HEK293 (cell line): ENCODE measurements around the gene PRM3.

ENCODE experiments used
- CTCF ChIA-PET: fragments of 350-600 bp; formaldehyde crosslinking; extraction: SDS; loops from one replicate; lab custom pipeline; 2021; ENCODE audit warnings: antibody characterized with exemption; lab: Yijun Ruan, JAX
- POLR2A ChIA-PET: fragments of 300-600 bp; formaldehyde crosslinking; extraction: SDS; loops from one replicate; lab custom pipeline; 2020; ENCODE audit warnings: antibody characterized with exemption, inconsistent platforms; lab: Yijun Ruan, JAX
- H3K27ac ChIP-seq: fragments of 200-500 bp; sonication (Bioruptor generic); 2 replicates; pipeline ENCODE4 v1.5.1; 2014; ENCODE audit warnings: low read depth, low read length, control low read depth, inconsistent platforms; ENCODE audit errors: extremely low read depth
- H3K36me3 ChIP-seq, 2 experiments: fragments of 200-500 bp in 1 of 2; sonication (Bioruptor generic) in 1 of 2; 1 replicate in 1 of 2; 2 replicates in 1 of 2; pipeline ENCODE4 v1.5.1; 2014 to 2017; ENCODE audit warnings: inconsistent platforms in 2 of 2, low read length in 2 of 2; ENCODE audit not compliant: control insufficient read depth in 2 of 2, insufficient read depth in 1 of 2
- H3K4me1 ChIP-seq: fragments of 200-500 bp; sonication (Bioruptor generic); 2 replicates; pipeline ENCODE4 v1.5.1; 2014; ENCODE audit warnings: mild to moderate bottlenecking, low read length, inconsistent platforms; ENCODE audit not compliant: control insufficient read depth, insufficient read depth
- H3K4me3 ChIP-seq: 2 replicates; pipeline ENCODE4 v1.5.1; 2011; ENCODE audit warnings: low read depth, mild to moderate bottlenecking, control low read depth, low read length, moderate library complexity
- H3K9me3 ChIP-seq: fragments of 200-500 bp; sonication (Bioruptor generic); 2 replicates; pipeline ENCODE4 v1.5.1; 2014; ENCODE audit warnings: low read depth, low read length, inconsistent platforms; ENCODE audit not compliant: control insufficient read depth, insufficient read depth
- KLF17 ChIP-seq: fragments of 450-650 bp; formaldehyde crosslinking; IDR thresholded peaks from 2 replicates; pipeline ENCODE4 v1.5.1; 2016; ENCODE audit warnings: missing biosample characterization, missing genetic modification characterization
- KLF8 ChIP-seq: fragments of 450-650 bp; formaldehyde crosslinking; IDR thresholded peaks from 2 replicates; pipeline ENCODE4 v1.5.1; 2016; ENCODE audit warnings: missing biosample characterization, missing genetic modification characterization
- PRDM1 ChIP-seq: fragments of 450-650 bp; formaldehyde crosslinking; IDR thresholded peaks from 2 replicates; pipeline ENCODE4; 2016; ENCODE audit warnings: missing biosample characterization, missing genetic modification characterization
- ZBTB44 ChIP-seq: fragments of 450-650 bp; IDR thresholded peaks from 2 replicates; pipeline ENCODE4 v1.5.1; 2018; ENCODE audit warnings: missing biosample characterization, mild to moderate bottlenecking, missing genetic modification characterization
- ZNF184 ChIP-seq: fragments of 450-650 bp; IDR thresholded peaks from 2 replicates; pipeline ENCODE4 v1.5.1; 2018; ENCODE audit warnings: missing biosample characterization, mild to moderate bottlenecking, missing genetic modification characterization
- ZNF280D ChIP-seq: fragments of 450-650 bp; formaldehyde crosslinking; IDR thresholded peaks from 2 replicates; pipeline ENCODE4 v1.5.1; 2016; ENCODE audit warnings: missing biosample characterization, missing genetic modification characterization
- ZNF37A ChIP-seq: fragments of 450-650 bp; IDR thresholded peaks from 2 replicates; pipeline ENCODE4 v1.5.1; 2018; ENCODE audit warnings: missing biosample characterization, missing genetic modification characterization
- TF ChIP-seq, protein P1 (sequence below): fragments of 450-650 bp; formaldehyde crosslinking; IDR thresholded peaks from 2 replicates; pipeline ENCODE4 v1.5.1; 2016; ENCODE audit warnings: missing biosample characterization, missing genetic modification characterization, low read depth
- TF ChIP-seq, protein P2 (sequence below): fragments of 450-650 bp; formaldehyde crosslinking; IDR thresholded peaks from 2 replicates; pipeline ENCODE4 v1.5.0; 2017; ENCODE audit warnings: missing biosample characterization, missing genetic modification characterization, borderline replicate concordance
- TF ChIP-seq, protein P3 (sequence below): fragments of 450-650 bp; formaldehyde crosslinking; IDR thresholded peaks from 2 replicates; pipeline ENCODE4 v1.5.1; 2016; ENCODE audit warnings: missing biosample characterization, missing genetic modification characterization
- TF ChIP-seq, protein P4 (sequence below): fragments of 450-650 bp; formaldehyde crosslinking; IDR thresholded peaks from 2 replicates; pipeline ENCODE4 v1.5.1; 2016; ENCODE audit warnings: missing biosample characterization, missing genetic modification characterization

The PRM3 gene

DNA sequence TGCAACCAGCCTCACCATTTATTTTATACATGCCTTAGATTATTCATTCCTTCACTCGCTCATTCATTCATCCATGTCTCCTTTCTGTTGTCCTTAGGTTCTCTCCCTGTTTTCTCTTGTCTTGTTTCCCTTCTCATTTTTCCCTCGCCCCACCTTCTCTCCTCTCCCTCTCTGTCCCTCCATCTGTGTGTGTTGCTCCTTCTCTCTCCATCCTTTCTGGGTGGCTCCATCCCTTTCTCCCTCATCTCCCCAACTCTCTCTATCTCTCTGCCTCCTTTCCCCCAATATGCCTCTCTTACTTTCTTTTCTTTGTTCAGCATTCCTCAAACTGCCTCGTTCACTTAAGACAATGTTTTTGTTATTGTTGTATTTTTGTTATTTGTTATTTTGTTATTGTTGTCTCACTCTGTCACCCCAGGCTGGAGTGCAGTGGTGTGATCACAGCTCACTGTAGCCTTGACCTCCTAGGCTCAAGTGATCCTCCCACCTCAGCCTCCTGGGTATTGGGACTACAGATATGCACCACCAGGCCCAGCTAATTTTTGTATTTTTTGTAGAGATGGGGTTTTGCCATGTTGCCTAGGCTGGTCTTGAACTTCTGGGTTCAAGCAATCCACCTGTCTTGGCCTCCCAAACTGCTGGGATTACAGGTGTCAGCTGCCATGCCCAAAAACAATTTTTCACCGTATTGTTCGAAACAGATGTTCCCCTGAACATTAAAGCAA lies 31.8 kb downstream of the PRM3 start (continued):
- no peak for TF ChIP-seq KLF17 (tag by site-specific recombination)

DNA sequence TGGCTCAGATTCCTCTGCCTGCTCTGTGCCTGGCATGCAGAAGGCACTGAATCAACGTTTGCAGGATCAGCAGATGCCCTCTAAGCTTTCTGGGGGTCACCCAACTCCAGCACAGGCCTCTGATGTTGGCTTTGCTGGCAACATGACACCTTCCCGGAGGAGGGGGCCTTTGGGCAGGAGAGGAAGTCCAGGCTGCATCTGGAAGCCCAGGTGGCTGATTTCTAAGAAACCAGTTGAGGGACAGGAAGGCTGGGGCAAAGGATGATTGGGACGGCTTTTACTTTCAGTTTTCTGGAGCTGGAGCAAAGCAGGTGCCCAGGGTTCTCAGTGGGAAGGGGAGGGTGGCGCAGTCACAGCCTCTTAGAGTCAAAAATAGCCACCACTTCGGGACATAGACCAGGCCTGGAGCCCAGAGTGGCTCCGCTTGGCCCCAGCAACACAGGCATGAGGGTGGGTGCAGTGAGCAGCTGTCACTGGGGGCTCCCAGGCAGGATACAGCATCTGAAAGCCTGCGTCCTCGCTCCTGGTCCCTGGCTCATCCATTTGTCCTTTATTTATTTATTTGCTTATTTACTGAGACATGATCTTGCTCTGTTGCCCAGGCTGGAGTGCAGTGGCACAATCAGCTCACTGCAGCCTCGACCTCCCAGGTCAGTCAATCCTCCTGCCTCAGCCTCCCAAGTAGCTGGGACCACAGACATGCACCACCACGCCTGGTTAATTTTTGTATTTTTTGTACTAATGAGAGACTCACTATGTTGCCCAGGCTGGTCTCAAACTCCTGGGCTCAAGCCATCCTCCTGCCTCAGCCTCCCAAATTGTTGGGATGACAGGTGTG lies 32.6 kb downstream of the PRM3 start:
- ChIA-PET CTCF (interaction anchor here (0.6 kb wide), 2 partner anchors 210 to 475 kb away, joined by 4 read pairs; no protein-coding TSS in a partner anchor), POLR2A (no interaction called here)
- TF ChIP-seq PRDM1 (tag by site-specific recombination) = no peak
- Histone ChIP-seq H3K9me3 (no peaks in the 10 kb centered on the region), H3K4me3 (no peak overlapping the region), H3K4me1 (no peaks in the 10 kb centered on the region), H3K36me3 (no peaks in the 10 kb centered on the region), H3K27ac (no peak overlapping the region)

DNA sequence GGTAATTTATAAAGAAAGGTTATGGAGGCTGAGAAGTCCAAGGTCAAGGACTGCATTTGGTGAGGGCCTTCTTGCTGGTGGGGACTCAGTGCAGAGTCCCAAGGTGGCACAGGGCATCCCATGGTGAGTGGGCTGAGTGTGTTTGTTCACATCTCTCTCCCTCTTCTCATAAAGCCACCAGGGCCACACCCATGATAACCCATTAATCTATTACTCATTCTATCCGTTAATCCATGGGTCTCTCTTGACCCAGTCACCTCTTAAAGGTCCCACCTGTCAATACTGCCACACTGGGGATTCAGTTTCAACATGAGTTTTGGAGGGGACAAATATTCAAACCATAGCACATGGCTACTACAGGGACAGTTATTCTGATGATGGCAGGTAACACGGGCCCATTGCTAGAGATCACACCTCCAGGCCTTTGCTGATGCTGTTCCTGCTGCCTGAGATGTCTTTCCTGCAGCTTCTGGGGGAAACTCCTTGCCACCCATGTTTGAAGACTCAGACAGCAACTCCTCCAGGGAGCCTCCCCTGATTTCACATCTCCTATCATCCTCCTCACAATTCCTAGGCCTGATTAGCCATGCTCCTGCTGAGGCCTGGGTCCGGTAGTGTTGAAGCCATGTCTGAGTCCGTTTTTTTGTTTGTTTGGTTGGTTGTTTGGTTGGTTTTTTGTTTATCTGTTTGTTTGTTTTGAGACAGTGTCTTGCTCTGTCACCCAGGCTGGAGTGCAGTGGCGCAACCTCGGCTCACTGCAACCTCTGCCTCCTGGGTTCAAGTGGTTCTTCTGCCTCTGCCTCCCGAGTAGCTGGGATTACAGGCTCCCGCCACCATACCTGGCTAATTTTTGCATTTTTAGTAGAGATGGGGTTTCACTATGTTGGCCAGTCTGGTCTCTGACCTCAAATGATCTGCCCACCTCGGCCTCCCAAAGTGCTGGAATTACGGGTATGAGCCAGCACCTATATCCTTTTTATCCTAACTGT lies 33.5 kb downstream of the PRM3 start:
- no peaks in the 10 kb centered on the region for H3K9me3 ChIP-seq
- no peak overlapping the region for H3K4me3 ChIP-seq
- H3K36me3 ChIP-seq = no peaks in the 10 kb centered on the region
- POLR2A ChIA-PET = interaction anchor here (0.7 kb wide), 1 partner anchor 150 kb away, joined by 4 read pairs; no protein-coding TSS in a partner anchor
- no peaks in the 10 kb centered on the region for H3K4me1 ChIP-seq
- H3K27ac ChIP-seq = no peak overlapping the region
- CTCF ChIA-PET = no interaction called here
- TF ChIP-seq, protein P1, sequence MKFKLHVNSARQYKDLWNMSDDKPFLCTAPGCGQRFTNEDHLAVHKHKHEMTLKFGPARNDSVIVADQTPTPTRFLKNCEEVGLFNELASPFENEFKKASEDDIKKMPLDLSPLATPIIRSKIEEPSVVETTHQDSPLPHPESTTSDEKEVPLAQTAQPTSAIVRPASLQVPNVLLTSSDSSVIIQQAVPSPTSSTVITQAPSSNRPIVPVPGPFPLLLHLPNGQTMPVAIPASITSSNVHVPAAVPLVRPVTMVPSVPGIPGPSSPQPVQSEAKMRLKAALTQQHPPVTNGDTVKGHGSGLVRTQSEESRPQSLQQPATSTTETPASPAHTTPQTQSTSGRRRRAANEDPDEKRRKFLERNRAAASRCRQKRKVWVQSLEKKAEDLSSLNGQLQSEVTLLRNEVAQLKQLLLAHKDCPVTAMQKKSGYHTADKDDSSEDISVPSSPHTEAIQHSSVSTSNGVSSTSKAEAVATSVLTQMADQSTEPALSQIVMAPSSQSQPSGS (tag by site-specific recombination) = no peak
- TF ChIP-seq, protein P2, sequence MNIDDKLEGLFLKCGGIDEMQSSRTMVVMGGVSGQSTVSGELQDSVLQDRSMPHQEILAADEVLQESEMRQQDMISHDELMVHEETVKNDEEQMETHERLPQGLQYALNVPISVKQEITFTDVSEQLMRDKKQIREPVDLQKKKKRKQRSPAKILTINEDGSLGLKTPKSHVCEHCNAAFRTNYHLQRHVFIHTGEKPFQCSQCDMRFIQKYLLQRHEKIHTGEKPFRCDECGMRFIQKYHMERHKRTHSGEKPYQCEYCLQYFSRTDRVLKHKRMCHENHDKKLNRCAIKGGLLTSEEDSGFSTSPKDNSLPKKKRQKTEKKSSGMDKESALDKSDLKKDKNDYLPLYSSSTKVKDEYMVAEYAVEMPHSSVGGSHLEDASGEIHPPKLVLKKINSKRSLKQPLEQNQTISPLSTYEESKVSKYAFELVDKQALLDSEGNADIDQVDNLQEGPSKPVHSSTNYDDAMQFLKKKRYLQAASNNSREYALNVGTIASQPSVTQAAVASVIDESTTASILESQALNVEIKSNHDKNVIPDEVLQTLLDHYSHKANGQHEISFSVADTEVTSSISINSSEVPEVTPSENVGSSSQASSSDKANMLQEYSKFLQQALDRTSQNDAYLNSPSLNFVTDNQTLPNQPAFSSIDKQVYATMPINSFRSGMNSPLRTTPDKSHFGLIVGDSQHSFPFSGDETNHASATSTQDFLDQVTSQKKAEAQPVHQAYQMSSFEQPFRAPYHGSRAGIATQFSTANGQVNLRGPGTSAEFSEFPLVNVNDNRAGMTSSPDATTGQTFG (tag by site-specific recombination) = no peak
- TF ChIP-seq ZNF184 (tag by site-specific recombination) (no peak), ZNF280D (no peak), ZNF37A (no peak), KLF8 (tag by site-specific recombination) (no peak), ZBTB44 (no peak)
- TF ChIP-seq, protein P3, sequence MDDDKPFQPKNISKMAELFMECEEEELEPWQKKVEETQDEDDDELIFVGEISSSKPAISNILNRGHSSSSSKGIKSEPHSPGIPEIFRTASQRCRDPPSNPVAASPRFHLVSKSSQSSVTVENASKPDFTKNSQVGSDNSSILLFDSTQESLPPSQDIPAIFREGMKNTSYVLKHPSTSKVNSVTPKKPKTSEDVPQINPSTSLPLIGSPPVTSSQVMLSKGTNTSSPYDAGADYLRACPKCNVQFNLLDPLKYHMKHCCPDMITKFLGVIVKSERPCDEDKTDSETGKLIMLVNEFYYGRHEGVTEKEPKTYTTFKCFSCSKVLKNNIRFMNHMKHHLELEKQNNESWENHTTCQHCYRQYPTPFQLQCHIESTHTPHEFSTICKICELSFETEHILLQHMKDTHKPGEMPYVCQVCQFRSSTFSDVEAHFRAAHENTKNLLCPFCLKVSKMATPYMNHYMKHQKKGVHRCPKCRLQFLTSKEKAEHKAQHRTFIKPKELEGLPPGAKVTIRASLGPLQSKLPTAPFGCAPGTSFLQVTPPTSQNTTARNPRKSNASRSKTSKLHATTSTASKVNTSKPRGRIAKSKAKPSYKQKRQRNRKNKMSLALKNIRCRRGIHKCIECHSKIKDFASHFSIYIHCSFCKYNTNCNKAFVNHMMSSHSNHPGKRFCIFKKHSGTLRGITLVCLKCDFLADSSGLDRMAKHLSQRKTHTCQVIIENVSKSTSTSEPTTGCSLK (tag by site-specific recombination) = no peak
- TF ChIP-seq, protein P4, sequence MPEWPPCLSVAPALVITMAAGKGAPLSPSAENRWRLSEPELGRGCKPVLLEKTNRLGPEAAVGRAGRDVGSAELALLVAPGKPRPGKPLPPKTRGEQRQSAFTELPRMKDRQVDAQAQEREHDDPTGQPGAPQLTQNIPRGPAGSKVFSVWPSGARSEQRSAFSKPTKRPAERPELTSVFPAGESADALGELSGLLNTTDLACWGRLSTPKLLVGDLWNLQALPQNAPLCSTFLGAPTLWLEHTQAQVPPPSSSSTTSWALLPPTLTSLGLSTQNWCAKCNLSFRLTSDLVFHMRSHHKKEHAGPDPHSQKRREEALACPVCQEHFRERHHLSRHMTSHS (tag by site-specific recombination) = no peak
